CD4-positive, alpha-beta T cell treated with Interleukin-17A for 1 hour (primary cell): ENCODE results near the gene TMEM223.
"Not testable (repeated sequence)": the region's sequence is repeated elsewhere in the genome, so short reads cannot be mapped to it uniquely, and the experiment has no call there.

ENCODE experiments used
- DNase-seq: peaks from one replicate; pipeline ENCODE4 v3.0.0-alpha.2; 2020

The TMEM223 gene

DNA sequence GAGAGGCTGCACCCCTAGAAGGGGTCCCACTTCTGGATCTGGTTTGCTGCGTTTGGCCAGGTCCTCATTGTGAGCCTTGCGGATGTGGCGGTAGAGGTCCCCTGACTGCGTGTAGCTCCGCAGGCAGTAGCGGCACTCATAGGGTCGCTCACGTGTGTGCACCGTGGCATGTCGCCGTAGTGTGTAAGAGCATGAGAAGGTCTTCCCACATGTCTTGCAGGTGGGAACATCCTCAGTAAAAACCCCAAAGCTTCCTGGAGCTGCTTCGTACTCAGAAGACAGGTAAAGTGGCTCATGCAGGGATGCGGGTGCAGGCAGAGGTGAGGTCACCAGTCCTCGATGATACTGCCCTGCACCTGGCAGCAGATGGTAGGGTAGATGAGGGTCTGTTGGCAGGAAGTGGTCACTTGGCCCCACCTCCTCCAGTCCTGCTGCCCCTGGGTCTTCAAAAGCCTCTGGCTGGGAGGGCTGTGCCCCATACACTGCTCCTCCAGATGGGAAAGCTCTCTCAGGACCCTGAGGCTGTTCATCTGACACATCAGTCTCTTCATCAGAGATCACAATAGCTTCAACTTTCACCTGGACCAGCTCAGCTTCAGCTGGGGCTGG lies 39.5 kb downstream of the TMEM223 start:
- DNase-seq, result no peak

GRCh38 chr11:62749931-62750330 lies 41.9 kb downstream of the TMEM223 start:
- not testable (repeated sequence) for DNase-seq

DNA sequence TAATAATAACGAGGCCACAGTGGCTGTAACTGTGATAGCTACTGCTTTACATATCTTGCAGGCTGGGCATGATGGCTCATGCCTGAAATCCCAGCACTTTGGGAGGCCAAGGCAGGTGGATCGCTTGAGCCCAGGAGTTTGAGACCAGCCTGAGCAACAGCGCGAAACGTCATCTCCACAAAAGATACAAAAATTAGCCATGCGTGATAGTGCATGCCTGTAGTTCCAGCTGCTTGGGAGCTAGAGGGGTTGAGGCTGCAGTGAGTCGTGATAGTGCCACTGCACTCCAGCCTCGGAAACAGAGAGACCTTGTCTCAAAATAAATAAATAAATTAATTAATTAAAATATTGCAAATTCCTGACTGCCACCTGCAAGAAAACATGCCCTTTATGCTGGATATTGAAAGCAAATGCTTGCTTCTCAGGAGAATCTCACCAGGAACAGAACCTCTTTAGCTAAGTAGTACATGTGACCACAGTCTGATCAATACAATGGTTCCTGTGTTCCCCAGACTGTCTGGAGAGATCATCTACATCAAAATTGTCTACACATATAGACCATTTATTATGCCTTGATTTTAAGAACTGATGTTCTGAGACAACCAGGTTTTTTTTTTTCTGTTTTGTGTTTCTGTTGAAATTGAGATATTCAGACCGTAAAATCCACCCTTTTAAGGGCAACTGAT lies 44.2 kb downstream of the TMEM223 start:
- DNase-seq, result no peak
